Measurements from ENCODE around the gene SPI1.

SPI1 gene

GRCh38 chr11:47359162-47359561, 19.2 kb downstream of the SPI1 start:
- ChIA-PET CTCF (interaction anchor here (0.7 kb wide), 1 partner anchor 32 kb away, joined by 3 read pairs; no protein-coding TSS in a partner anchor), POLR2A (ENCODE audit: low non-redundant PET) (no interaction called here)
- DNase-seq (ENCODE audit: low spot score) = no peak
- peak overlapping the region; percentile 17; the same call in 1 of the 2 replicates for H3K27ac ChIP-seq
- no peak for TF ChIP-seq CTCF (conservative IDR thresholded peaks at IDR 0.05; ENCODE audit: low read depth)

- no peak for DNase-seq (ENCODE audit: low spot score)
- no peak for TF ChIP-seq CTCF (conservative IDR thresholded peaks at IDR 0.05; ENCODE audit: low read depth)
- CTCF ChIA-PET = no interaction called here
- H3K27ac ChIP-seq = peak overlapping the region; percentile 17; the same call in 1 of the 2 replicates
- POLR2A ChIA-PET (ENCODE audit: low non-redundant PET) = no interaction called here
Observed at GRCh38 chr11:47358731-47359051, 19.7 kb downstream of the SPI1 start.

GRCh38 chr11:47357985-47358730, 20.2 kb downstream of the SPI1 start:
- 0 out of 2 replicates have a peak overlapping the region, but pooled peaks have one; percentile 17 for H3K27ac ChIP-seq
- POLR2A ChIA-PET (ENCODE audit: low non-redundant PET) = no interaction called here
- DNase-seq (ENCODE audit: low spot score) = no peak
- TF ChIP-seq CTCF (conservative IDR thresholded peaks at IDR 0.05; ENCODE audit: low read depth) = no peak
- CTCF ChIA-PET = interaction anchor here (0.6 to 1.1 kb wide), 2 partner anchors 11 to 205 kb away, joined by 3 read pairs; no protein-coding TSS in a partner anchor

GRCh38 chr11:47356998-47357329, 21.4 kb downstream of the SPI1 start:
- no peak for TF ChIP-seq CTCF (conservative IDR thresholded peaks at IDR 0.05; ENCODE audit: low read depth)
- H3K27ac ChIP-seq = no peak overlapping the region
- no peak for DNase-seq (ENCODE audit: low spot score)
- CTCF ChIA-PET = no interaction called here
- POLR2A ChIA-PET (ENCODE audit: low non-redundant PET) = no interaction called here

GRCh38 chr11:47356129-47356997, 22.0 kb downstream of the SPI1 start:
- H3K27ac ChIP-seq = peak overlapping the region; percentile 59
- no peak for TF ChIP-seq CTCF (conservative IDR thresholded peaks at IDR 0.05; ENCODE audit: low read depth)
- ChIA-PET POLR2A (ENCODE audit: low non-redundant PET) (no interaction called here), CTCF (no interaction called here)
- DNase-seq (ENCODE audit: low spot score) = no peak

- ChIA-PET POLR2A (ENCODE audit: low non-redundant PET) (no interaction called here), CTCF (interaction anchor here (0.5 to 1.4 kb wide), 28 partner anchors 9 to 681 kb away, joined by 3 to 12 read pairs (median 4); no protein-coding TSS in a partner anchor)
- DNase-seq (ENCODE audit: low spot score) = peak; percentile 76
- peak; percentile 97 for TF ChIP-seq CTCF (conservative IDR thresholded peaks at IDR 0.05; ENCODE audit: low read depth)
- peak overlapping the region; percentile 59 for H3K27ac ChIP-seq
Observed at GRCh38 chr11:47355283-47356128, 22.8 kb downstream of the SPI1 start.
